Mesendoderm (in vitro differentiated cells): Measurements from ENCODE around the gene CCR9. TPM values are rescaled to one million over a fixed set of nuclear protein-coding genes. Genes with fewer than 3 reads are reported as not detected.

Experiments used
- DNase-seq: peaks from one replicate; pipeline ENCODE4 v3.0.0; 2013
- H2AK5ac ChIP-seq: 2 replicates; pipeline ENCODE4 v1.6.1; 2013; ENCODE audit warnings: low read length, inconsistent platforms
- H2BK120ac ChIP-seq: 2 replicates; pipeline ENCODE4 v1.6.1; 2013; ENCODE audit warnings: low read depth, mild to moderate bottlenecking, low read length, moderate library complexity, mixed read lengths
- H2BK15ac ChIP-seq: replicated peaks from 2 replicates; pipeline ENCODE4 v1.6.1; 2013; ENCODE audit warnings: low read depth, mild to moderate bottlenecking, moderate library complexity
- H2BK5ac ChIP-seq: 2 replicates; pipeline ENCODE4 v1.6.1; 2013; ENCODE audit warnings: low read length, inconsistent platforms
- H3K18ac ChIP-seq: 2 replicates; pipeline ENCODE4 v1.6.1; 2013; ENCODE audit warnings: mild to moderate bottlenecking, low read length, mixed read lengths
- H3K23ac ChIP-seq: one replicate; pipeline ENCODE4 v1.6.1; 2013; ENCODE audit warnings: low read length
- H3K27ac ChIP-seq: 2 replicates; pipeline ENCODE4 v1.5.1; 2013; ENCODE audit warnings: low read depth, mild to moderate bottlenecking, inconsistent platforms, low read length, moderate library complexity
- H3K27me3 ChIP-seq: 2 replicates; pipeline ENCODE4 v1.6.1; 2013; ENCODE audit warnings: low read length, control low read depth, mild to moderate bottlenecking, inconsistent platforms; ENCODE audit not compliant: insufficient read depth, poor library complexity
- H3K36me3 ChIP-seq: 2 replicates; pipeline ENCODE4 v1.6.1; 2013; ENCODE audit warnings: low read length, inconsistent platforms; ENCODE audit not compliant: control insufficient read depth, insufficient read depth
- H3K4ac ChIP-seq: one replicate; pipeline ENCODE4 v1.6.1; 2013; ENCODE audit warnings: low read depth, mild to moderate bottlenecking, low read length, moderate library complexity
- H3K4me1 ChIP-seq: 2 replicates; pipeline ENCODE4 v1.6.1; 2013; ENCODE audit warnings: low read depth, low read length, inconsistent platforms; ENCODE audit not compliant: control insufficient read depth
- H3K4me2 ChIP-seq: 2 replicates; pipeline ENCODE4 v1.6.1; 2013; ENCODE audit warnings: low read length
- H3K4me3 ChIP-seq: 2 replicates; pipeline ENCODE4 v1.5.1; 2013; ENCODE audit warnings: mild to moderate bottlenecking, low read length
- H3K56ac ChIP-seq: one replicate; pipeline ENCODE4 v1.6.1; 2013; ENCODE audit warnings: low read length
- H3K79me1 ChIP-seq: 2 replicates; pipeline ENCODE4 v1.6.1; 2013; ENCODE audit warnings: low read length, inconsistent platforms
- H3K79me2 ChIP-seq: 2 replicates; pipeline ENCODE4 v1.6.1; 2013; ENCODE audit warnings: mild to moderate bottlenecking, low read length; ENCODE audit not compliant: control insufficient read depth, insufficient read depth
- H3K9ac ChIP-seq: 2 replicates; pipeline ENCODE4 v1.6.1; 2013; ENCODE audit warnings: low read length, inconsistent platforms
- H4K5ac ChIP-seq: one replicate; pipeline ENCODE4 v1.6.1; 2013; ENCODE audit warnings: low read length
- H4K8ac ChIP-seq: one replicate; pipeline ENCODE4 v1.6.1; 2013; ENCODE audit warnings: low read depth, mild to moderate bottlenecking, control low read depth, low read length, moderate library complexity
- WGBS: extraction: QIAGEN DNeasy Blood & Tissue Kit; methylation state at CpG from one replicate; pipeline ENCODE4 v1.1.7; 2013; ENCODE audit warnings: low lambda C conversion rate, missing lambda C conversion rate; ENCODE audit not compliant: insufficient coverage; ENCODE audit errors: extremely low coverage; 5-methylcytosine and 5-hydroxymethylcytosine counted together
- small RNA-seq: library from polyadenylated mRNA; stranded (forward); fragments of <200 nt; extraction: miRNeasy Mini kit (QIAGEN cat#:217004); gene quantifications from one replicate; pipeline ENCODE3, GENCODE V24; 2013; ENCODE audit not compliant: insufficient read depth

The CCR9 gene

GRCh38 chr3:45950686-45951600, 64.6 kb downstream of the CCR9 start:
- H3K36me3 ChIP-seq, result peaks cover 3% of the 10 kb centered on the region
- H3K23ac ChIP-seq, result no peak overlapping the region
- no peak overlapping the region for H3K27ac ChIP-seq
- no peak overlapping the region for H3K4me2 ChIP-seq
- H3K79me1 ChIP-seq, result no peaks in the 10 kb centered on the region
- H4K5ac ChIP-seq, result no peak overlapping the region
- no peak overlapping the region for H2AK5ac ChIP-seq
- H2BK15ac ChIP-seq, result no peak overlapping the region
- H2BK120ac ChIP-seq, result no peak overlapping the region
- no peaks in the 10 kb centered on the region for H3K4me1 ChIP-seq
- H3K56ac ChIP-seq, result no peak overlapping the region
- no peak overlapping the region for H4K8ac ChIP-seq
- no peak overlapping the region for H3K4me3 ChIP-seq
- no peak for DNase-seq
- no peak overlapping the region for H3K4ac ChIP-seq
- H3K18ac ChIP-seq, result no peak overlapping the region
- no peak overlapping the region for H2BK5ac ChIP-seq
- H3K9ac ChIP-seq, result no peak overlapping the region
- no peaks in the 10 kb centered on the region for H3K79me2 ChIP-seq
- H3K27me3 ChIP-seq, result no peaks in the 10 kb centered on the region
- no CpG with 5 or more reads among the region's 6 CpGs for WGBS

- Histone ChIP-seq H3K18ac (no peak overlapping the region), H2AK5ac (no peak overlapping the region), H3K23ac (no peak overlapping the region), H3K4ac (no peak overlapping the region), H2BK120ac (no peak overlapping the region), H3K36me3 (peaks cover 3% of the 10 kb centered on the region), H3K9ac (no peak overlapping the region), H3K79me2 (no peaks in the 10 kb centered on the region), H4K8ac (no peak overlapping the region), H3K27me3 (no peaks in the 10 kb centered on the region), H3K27ac (no peak overlapping the region), H4K5ac (no peak overlapping the region), H3K4me1 (no peaks in the 10 kb centered on the region), H3K79me1 (no peaks in the 10 kb centered on the region), H3K4me2 (no peak overlapping the region), H2BK5ac (no peak overlapping the region), H2BK15ac (no peak overlapping the region), H3K4me3 (no peak overlapping the region), H3K56ac (no peak overlapping the region)
- DNase-seq, result no peak
- no CpG with 5 or more reads among the region's 6 CpGs for WGBS
Measured at GRCh38 chr3:45951946-45952345, 65.6 kb downstream of the CCR9 start.

DNA sequence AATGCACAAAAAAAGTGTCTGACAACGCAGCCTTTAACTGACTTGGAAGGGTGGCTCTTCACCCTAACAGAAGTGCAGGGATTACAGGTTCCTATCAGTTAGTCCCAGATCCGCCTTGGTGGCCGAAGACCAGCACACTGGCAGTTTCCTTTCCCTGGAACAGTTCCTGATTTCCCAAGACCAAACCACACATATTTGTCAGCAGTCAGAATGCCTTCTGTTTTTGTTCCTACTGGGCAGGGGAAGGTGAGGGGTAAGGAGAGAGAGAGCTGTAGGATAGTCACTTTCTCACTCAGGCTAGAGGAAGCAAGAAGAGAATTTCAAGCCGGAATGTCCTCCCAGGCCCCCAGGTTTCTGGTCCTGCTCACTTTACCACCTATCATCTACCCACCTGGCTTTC, 66.1 kb downstream of the CCR9 start:
- Histone ChIP-seq H3K4me1 (no peaks in the 10 kb centered on the region), H4K8ac (no peak overlapping the region), H2BK120ac (no peak overlapping the region), H2BK15ac (no peak overlapping the region), H4K5ac (no peak overlapping the region), H2AK5ac (no peak overlapping the region), H3K18ac (no peak overlapping the region), H3K4me2 (no peak overlapping the region), H3K79me1 (no peaks in the 10 kb centered on the region), H3K9ac (no peak overlapping the region), H3K23ac (no peak overlapping the region), H3K27ac (no peak overlapping the region), H3K4ac (no peak overlapping the region), H3K36me3 (peaks cover 3% of the 10 kb centered on the region), H3K79me2 (no peaks in the 10 kb centered on the region), H2BK5ac (no peak overlapping the region), H3K4me3 (no peak overlapping the region), H3K56ac (no peak overlapping the region), H3K27me3 (no peaks in the 10 kb centered on the region)
- WGBS, result no CpG with 5 or more reads among the region's 4 CpGs
- no peak for DNase-seq

Small RNAs within 50 kb of the gene (small RNA-seq; reads per million reads assigned to genes)
- gene RF00019, result not detected
